ENCODE results near the gene ACSF3.
"Not testable (repeated sequence)": the region's sequence is repeated elsewhere in the genome, so short reads cannot be mapped to it uniquely, and the experiment has no call there.

Gene ACSF3

GRCh38 chr16:89093252-89093601 lies 425 bp upstream of the ACSF3 start:
- H3K36me3 ChIP-seq (ENCODE audit: control insufficient read depth, insufficient read depth, low read length); H3K9me3 ChIP-seq (ENCODE audit: control insufficient read depth, low read length); H3K27me3 ChIP-seq (ENCODE audit: control insufficient read depth, insufficient read depth, low read length); H3K4me3 ChIP-seq (ENCODE audit: low read length): not testable (repeated sequence)
- peaks cover 32% of the 10 kb centered on the region for H3K4me1 ChIP-seq (ENCODE audit: control insufficient read depth, insufficient read depth, low read length)
- peak overlapping the region; percentile 55 for H3K9ac ChIP-seq (ENCODE audit: low read length)

GRCh38 chr16:89094252-89094879 lies 714 bp downstream of the ACSF3 start:
- H3K4me3 ChIP-seq (ENCODE audit: low read length): peak overlapping the region; percentile 51
- peaks cover 4% of the 10 kb centered on the region for H3K27me3 ChIP-seq (ENCODE audit: control insufficient read depth, insufficient read depth, low read length)
- H3K36me3 ChIP-seq (ENCODE audit: control insufficient read depth, insufficient read depth, low read length): no peaks in the 10 kb centered on the region
- peak overlapping the region; percentile 74 for H3K9ac ChIP-seq (ENCODE audit: low read length)
- H3K9me3 ChIP-seq (ENCODE audit: control insufficient read depth, low read length): no peaks in the 10 kb centered on the region
- H3K4me1 ChIP-seq (ENCODE audit: control insufficient read depth, insufficient read depth, low read length): peaks cover 36% of the 10 kb centered on the region

GRCh38 chr16:89094880-89095258 lies 1.2 kb downstream of the ACSF3 start:
- peaks cover 37% of the 10 kb centered on the region for H3K4me1 ChIP-seq (ENCODE audit: control insufficient read depth, insufficient read depth, low read length)
- H3K27me3 ChIP-seq (ENCODE audit: control insufficient read depth, insufficient read depth, low read length): no peaks in the 10 kb centered on the region
- no peak overlapping the region for H3K9ac ChIP-seq (ENCODE audit: low read length)
- no peaks in the 10 kb centered on the region for H3K9me3 ChIP-seq (ENCODE audit: control insufficient read depth, low read length)
- no peaks in the 10 kb centered on the region for H3K36me3 ChIP-seq (ENCODE audit: control insufficient read depth, insufficient read depth, low read length)
- peak overlapping the region; percentile 51 for H3K4me3 ChIP-seq (ENCODE audit: low read length)

GRCh38 chr16:89095491-89095951 lies 1.9 kb downstream of the ACSF3 start:
- H3K27me3 ChIP-seq (ENCODE audit: control insufficient read depth, insufficient read depth, low read length): no peaks in the 10 kb centered on the region
- no peak overlapping the region for H3K9ac ChIP-seq (ENCODE audit: low read length)
- no peaks in the 10 kb centered on the region for H3K9me3 ChIP-seq (ENCODE audit: control insufficient read depth, low read length)
- no peak overlapping the region for H3K4me3 ChIP-seq (ENCODE audit: low read length)
- H3K4me1 ChIP-seq (ENCODE audit: control insufficient read depth, insufficient read depth, low read length): peaks cover 37% of the 10 kb centered on the region
- H3K36me3 ChIP-seq (ENCODE audit: control insufficient read depth, insufficient read depth, low read length): no peaks in the 10 kb centered on the region

- Histone ChIP-seq H3K9me3 (ENCODE audit: control insufficient read depth, low read length) (no peaks in the 10 kb centered on the region), H3K4me3 (ENCODE audit: low read length) (no peak overlapping the region), H3K9ac (ENCODE audit: low read length) (no peak overlapping the region), H3K36me3 (ENCODE audit: control insufficient read depth, insufficient read depth, low read length) (no peaks in the 10 kb centered on the region), H3K27me3 (ENCODE audit: control insufficient read depth, insufficient read depth, low read length) (no peaks in the 10 kb centered on the region), H3K4me1 (ENCODE audit: control insufficient read depth, insufficient read depth, low read length) (peaks cover 30% of the 10 kb centered on the region)
These were observed 2.5 kb downstream of the ACSF3 start for GRCh38 chr16:89096042-89096717.

GRCh38 chr16:89096768-89097391 lies 3.2 kb downstream of the ACSF3 start:
- Histone ChIP-seq H3K36me3 (ENCODE audit: control insufficient read depth, insufficient read depth, low read length) (no peaks in the 10 kb centered on the region), H3K9me3 (ENCODE audit: control insufficient read depth, low read length) (no peaks in the 10 kb centered on the region), H3K4me3 (ENCODE audit: low read length) (no peak overlapping the region), H3K4me1 (ENCODE audit: control insufficient read depth, insufficient read depth, low read length) (peaks cover 33% of the 10 kb centered on the region), H3K9ac (ENCODE audit: low read length) (no peak overlapping the region), H3K27me3 (ENCODE audit: control insufficient read depth, insufficient read depth, low read length) (no peaks in the 10 kb centered on the region)

DNA sequence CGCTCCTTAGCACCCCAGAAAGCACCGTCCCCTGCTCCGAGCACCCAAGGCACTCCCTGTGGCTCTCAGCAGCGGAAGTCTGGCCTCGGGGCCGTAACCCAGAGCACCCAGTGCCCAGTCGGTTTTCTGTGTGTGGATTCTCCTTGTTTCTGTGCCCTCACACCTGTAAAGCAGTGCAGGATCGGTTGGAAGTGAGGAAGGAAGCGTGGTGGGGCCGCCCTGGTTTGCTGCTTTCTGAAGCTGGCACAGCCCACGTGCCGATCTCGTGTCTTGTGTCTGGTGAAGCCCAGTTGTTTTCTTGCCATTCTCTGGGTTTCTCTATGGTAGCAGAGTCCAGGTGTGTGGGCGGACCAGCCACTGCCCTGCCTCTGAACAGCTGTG lies 3.7 kb downstream of the ACSF3 start:
- peaks cover 38% of the 10 kb centered on the region for H3K4me1 ChIP-seq (ENCODE audit: control insufficient read depth, insufficient read depth, low read length)
- no peak overlapping the region for H3K4me3 ChIP-seq (ENCODE audit: low read length)
- H3K27me3 ChIP-seq (ENCODE audit: control insufficient read depth, insufficient read depth, low read length): no peaks in the 10 kb centered on the region
- H3K9me3 ChIP-seq (ENCODE audit: control insufficient read depth, low read length): no peaks in the 10 kb centered on the region
- H3K9ac ChIP-seq (ENCODE audit: low read length): no peak overlapping the region
- H3K36me3 ChIP-seq (ENCODE audit: control insufficient read depth, insufficient read depth, low read length): no peaks in the 10 kb centered on the region

DNA sequence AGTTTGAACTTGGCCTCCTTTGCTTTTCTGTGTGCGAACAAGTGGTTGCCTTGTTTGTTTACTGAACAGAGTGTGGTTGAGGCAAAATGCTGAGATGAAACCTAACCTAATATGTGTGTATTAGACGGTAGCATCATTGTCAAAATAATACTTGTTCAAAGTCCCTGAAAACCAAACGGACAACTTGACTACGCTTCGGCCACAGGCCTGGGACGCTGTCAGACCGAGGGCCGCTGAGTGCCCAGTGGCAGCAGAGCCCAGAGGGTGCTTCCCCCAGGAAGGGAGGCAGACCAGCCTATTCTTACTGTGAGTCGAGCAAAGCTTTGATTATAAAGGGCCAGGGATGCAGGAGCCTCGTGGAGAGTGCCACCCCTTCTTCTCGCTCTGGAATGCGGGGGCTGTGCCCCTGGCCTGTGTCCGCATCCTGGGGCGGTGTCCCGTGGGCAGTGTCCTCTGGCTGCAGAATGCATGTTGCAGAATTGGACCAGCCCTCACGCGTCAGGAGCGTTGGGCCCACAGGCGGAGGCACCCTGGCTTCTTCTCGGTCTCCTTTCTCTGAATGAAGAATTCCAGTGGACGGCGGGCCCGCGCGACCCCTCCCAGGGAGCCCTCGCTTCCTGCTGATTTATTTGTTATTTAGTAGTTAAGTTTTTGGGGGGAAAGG lies 5.2 kb downstream of the ACSF3 start:
- no peak overlapping the region for H3K4me3 ChIP-seq (ENCODE audit: low read length)
- no peaks in the 10 kb centered on the region for H3K9me3 ChIP-seq (ENCODE audit: control insufficient read depth, low read length)
- H3K9ac ChIP-seq (ENCODE audit: low read length): no peak overlapping the region
- H3K36me3 ChIP-seq (ENCODE audit: control insufficient read depth, insufficient read depth, low read length): no peaks in the 10 kb centered on the region
- peaks cover 53% of the 10 kb centered on the region for H3K4me1 ChIP-seq (ENCODE audit: control insufficient read depth, insufficient read depth, low read length)
- H3K27me3 ChIP-seq (ENCODE audit: control insufficient read depth, insufficient read depth, low read length): no peaks in the 10 kb centered on the region

GRCh38 chr16:89099905-89100304 lies 6.3 kb downstream of the ACSF3 start:
- Histone ChIP-seq H3K4me3 (ENCODE audit: low read length) (no peak overlapping the region), H3K9ac (ENCODE audit: low read length) (no peak overlapping the region), H3K4me1 (ENCODE audit: control insufficient read depth, insufficient read depth, low read length) (peaks cover 49% of the 10 kb centered on the region), H3K36me3 (ENCODE audit: control insufficient read depth, insufficient read depth, low read length) (no peaks in the 10 kb centered on the region), H3K9me3 (ENCODE audit: control insufficient read depth, low read length) (no peaks in the 10 kb centered on the region), H3K27me3 (ENCODE audit: control insufficient read depth, insufficient read depth, low read length) (no peaks in the 10 kb centered on the region)

GRCh38 chr16:89100601-89101302 lies 7.1 kb downstream of the ACSF3 start:
- peaks cover 47% of the 10 kb centered on the region for H3K4me1 ChIP-seq (ENCODE audit: control insufficient read depth, insufficient read depth, low read length)
- H3K9ac ChIP-seq (ENCODE audit: low read length): no peak overlapping the region
- no peaks in the 10 kb centered on the region for H3K9me3 ChIP-seq (ENCODE audit: control insufficient read depth, low read length)
- no peaks in the 10 kb centered on the region for H3K36me3 ChIP-seq (ENCODE audit: control insufficient read depth, insufficient read depth, low read length)
- H3K4me3 ChIP-seq (ENCODE audit: low read length): no peak overlapping the region
- H3K27me3 ChIP-seq (ENCODE audit: control insufficient read depth, insufficient read depth, low read length): no peaks in the 10 kb centered on the region

DNA sequence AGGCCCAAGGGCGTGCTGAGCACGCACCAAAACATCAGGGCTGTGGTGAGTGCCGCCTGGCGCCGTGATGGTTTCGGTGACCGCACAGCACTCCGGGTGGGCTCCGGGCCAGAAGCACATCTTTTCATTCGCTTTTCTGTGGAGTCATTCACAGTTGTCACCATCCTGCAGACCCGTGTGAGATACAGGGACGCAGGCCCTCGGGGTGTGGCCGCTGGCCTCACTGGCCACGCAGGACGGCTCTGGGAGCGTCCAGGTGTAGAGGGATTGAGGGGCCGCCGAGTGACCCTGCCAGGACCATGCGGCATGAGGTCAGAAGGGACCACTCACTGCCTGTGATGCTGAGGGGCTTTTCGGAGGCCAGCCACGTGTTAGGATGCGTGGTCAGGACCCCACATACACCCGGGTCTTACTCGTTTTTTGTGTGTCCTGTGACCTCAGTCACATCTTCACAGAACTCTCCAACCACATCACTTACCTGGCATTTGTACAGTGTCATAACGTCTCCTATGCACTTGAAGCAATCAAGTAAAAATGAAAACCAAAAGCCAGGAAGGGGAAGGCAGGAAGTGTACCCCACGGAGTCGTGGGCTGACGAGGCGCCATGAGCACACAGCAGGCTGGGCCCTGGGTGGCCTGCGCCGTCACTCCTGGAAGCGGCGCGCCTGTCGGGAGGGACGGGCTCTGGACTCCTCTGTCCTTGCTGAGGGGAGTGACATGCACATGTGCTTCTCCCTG lies 7.8 kb downstream of the ACSF3 start:
- H3K9me3 ChIP-seq (ENCODE audit: control insufficient read depth, low read length): no peaks in the 10 kb centered on the region
- no peak overlapping the region for H3K4me3 ChIP-seq (ENCODE audit: low read length)
- H3K9ac ChIP-seq (ENCODE audit: low read length): no peak overlapping the region
- H3K36me3 ChIP-seq (ENCODE audit: control insufficient read depth, insufficient read depth, low read length): no peaks in the 10 kb centered on the region
- peaks cover 47% of the 10 kb centered on the region for H3K4me1 ChIP-seq (ENCODE audit: control insufficient read depth, insufficient read depth, low read length)
- H3K27me3 ChIP-seq (ENCODE audit: control insufficient read depth, insufficient read depth, low read length): no peaks in the 10 kb centered on the region

Data from mucosa of stomach (tissue), 1 donor.